Epithelial cell of esophagus (primary cell): ENCODE results near the gene SMYD5.
"Not testable (repeated sequence)": the region's sequence is repeated elsewhere in the genome, so short reads cannot be mapped to it uniquely, and the experiment has no call there.

Source experiments
- DNase-seq: peaks from one replicate; pipeline ENCODE4 v3.0.0; 2010; ENCODE audit warnings: low read depth
- H3K4me3 ChIP-seq: 2 replicates; pipeline ENCODE4 v1.5.1; 2011; ENCODE audit warnings: mild to moderate bottlenecking, low read length, control low read depth
- CTCF ChIP-seq: IDR thresholded peaks from 2 replicates; pipeline ENCODE4 v1.5.1; 2011; ENCODE audit warnings: low read depth, mild to moderate bottlenecking, low read length, control low read depth, inconsistent platforms; ENCODE audit not compliant: insufficient read depth; ENCODE audit errors: missing control alignments

Gene SMYD5

GRCh38 chr2:73262108-73262651 lies 48.1 kb downstream of the SMYD5 start:
- no peak overlapping the region for H3K4me3 ChIP-seq
- DNase-seq, result no peak
- no peak for TF ChIP-seq CTCF

DNA sequence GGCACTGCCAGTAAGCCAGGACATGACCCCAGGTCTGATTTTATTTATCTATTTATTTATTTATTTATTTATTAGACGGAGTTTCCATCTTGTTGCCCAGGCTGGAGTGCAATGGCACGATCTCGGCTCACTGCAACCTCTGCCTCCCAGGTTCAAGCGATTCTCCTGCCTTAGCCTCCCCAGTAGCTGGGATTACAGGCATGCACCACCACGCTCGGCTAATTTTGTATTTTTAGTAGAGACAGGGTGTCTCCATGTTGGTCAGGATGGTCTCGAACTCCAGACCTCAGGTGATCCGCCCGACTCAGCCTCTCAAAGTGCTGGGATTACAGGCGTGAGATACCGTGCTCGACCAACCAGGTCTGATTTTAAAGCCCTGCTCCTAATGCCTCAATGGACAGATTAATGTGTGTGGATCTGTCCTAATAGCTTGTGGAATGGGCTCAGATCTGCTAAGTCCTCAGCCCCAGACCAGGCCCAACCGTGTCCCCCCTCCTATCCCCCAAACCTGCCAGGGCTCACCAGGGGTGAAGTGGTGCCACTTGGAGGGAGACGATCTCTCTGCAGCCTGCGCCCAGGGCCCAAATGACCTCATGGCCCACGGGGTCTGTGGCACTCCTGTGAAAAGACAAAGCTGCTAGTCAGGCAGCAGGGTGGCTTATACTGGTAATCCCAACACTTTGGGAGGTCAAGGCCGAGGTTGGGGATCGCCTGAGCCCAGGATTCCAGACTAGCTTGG lies 48.8 kb downstream of the SMYD5 start:
- not testable (repeated sequence) for H3K4me3 ChIP-seq, DNase-seq

- TF ChIP-seq CTCF, result no peak
- no peak overlapping the region for H3K4me3 ChIP-seq
- DNase-seq, result no peak
Measured at GRCh38 chr2:73263540-73264331, 49.7 kb downstream of the SMYD5 start.

GRCh38 chr2:73264332-73264606 lies 50.2 kb downstream of the SMYD5 start:
- no peak for TF ChIP-seq CTCF
- no peak overlapping the region for H3K4me3 ChIP-seq
- no peak for DNase-seq

GRCh38 chr2:73264783-73265182 lies 50.7 kb downstream of the SMYD5 start:
- DNase-seq, result no peak
- TF ChIP-seq CTCF, result no peak
- H3K4me3 ChIP-seq, result no peak overlapping the region

GRCh38 chr2:73265298-73266060 lies 51.4 kb downstream of the SMYD5 start:
- TF ChIP-seq CTCF, result no peak

DNA sequence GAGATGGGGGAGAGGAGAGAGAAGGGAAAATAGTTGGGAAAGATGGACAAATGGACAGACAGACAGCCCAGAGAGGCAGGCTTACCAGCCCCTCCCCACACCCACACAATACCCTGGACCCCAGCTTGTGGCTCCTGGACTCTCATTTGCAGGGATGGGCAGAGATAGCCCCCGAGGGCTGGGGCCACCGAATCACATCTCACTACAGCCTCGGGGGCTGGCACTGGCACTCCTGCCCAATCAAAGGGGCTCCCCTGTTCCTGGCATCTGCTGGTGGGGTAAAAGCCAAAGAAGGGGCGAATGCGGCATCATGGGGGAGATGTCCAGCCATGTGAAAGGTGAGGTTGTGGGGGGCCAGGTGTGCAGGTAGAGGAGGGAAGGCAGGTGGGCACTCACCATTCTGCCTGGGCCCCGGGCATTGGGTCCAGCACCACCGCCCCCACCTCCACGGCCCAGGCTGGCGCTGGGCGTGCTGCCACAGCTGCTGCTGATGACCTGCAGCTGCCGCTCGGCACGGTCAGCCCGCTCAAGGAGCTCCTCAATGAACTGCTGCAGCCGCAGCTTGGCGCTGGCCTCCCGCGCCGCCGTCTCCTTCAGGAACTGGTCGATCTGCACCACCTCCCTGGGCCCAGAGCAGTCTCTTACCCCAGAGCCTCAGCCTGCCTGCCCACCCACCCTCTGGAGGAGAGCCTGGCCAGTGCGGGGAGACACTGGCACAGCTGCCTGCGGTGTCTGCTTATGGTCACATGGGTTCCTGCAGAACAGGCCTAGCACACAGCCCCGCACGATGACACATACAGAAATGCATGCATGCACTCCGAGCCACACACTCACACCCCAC lies 52.2 kb downstream of the SMYD5 start:
- peak; percentile 58 for DNase-seq
- TF ChIP-seq CTCF, result no peak
- no peak overlapping the region for H3K4me3 ChIP-seq

More at GRCh38 chr2:73265298-73266060, 51.4 kb downstream of the SMYD5 start:
- H3K4me3 ChIP-seq, result no peak overlapping the region
- no peak for DNase-seq
